ENCODE measurements around the gene NACAD.

Gene NACAD

DNA sequence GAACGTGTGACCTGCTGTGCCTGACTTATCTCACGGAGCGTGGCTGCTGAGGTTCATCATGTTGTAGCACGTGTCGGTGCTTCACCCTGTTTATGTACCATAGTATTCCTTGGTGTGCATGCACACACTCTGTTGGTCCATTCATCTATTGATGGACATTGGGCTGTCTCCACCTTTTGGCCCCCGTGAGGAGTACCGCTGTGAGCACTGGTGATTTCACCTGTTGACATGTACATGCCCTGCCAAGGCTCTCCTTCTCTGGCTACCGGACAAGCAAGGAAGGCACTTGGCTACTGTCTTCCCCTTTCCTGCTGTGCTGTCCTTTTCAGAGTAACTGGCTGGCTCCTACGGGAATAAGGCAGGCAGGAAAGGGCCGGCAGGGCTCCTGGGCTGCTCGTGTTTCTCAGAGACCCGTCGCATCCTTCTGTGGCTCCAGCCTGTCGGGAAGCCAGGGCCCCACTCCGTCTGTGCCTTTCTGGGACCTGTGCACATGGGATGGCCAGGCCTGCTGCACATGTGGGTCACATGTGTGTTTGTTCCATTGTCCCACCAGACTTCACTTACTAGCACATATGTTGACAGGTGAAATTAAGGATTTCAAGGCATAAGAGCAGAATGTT lies 40.5 kb upstream of the NACAD start:
- no peaks in the 10 kb centered on the region for H3K9me3 ChIP-seq (ENCODE audit: low read length)
- H3K27ac ChIP-seq (ENCODE audit: low read depth, low read length, poor library complexity, severe bottlenecking) = no peak overlapping the region
- H3K27me3 ChIP-seq (ENCODE audit: insufficient read depth, low read length) = no peaks in the 10 kb centered on the region; the same call in 1 of the 2 replicates
- H3K4me1 ChIP-seq (ENCODE audit: insufficient read depth, low read length, severe bottlenecking) = no peaks in the 10 kb centered on the region
- no peaks in the 10 kb centered on the region for H3F3A ChIP-seq (ENCODE audit: insufficient read depth, low read length)
- no peak overlapping the region for H2AFZ ChIP-seq (ENCODE audit: low read length)
- no peaks in the 10 kb centered on the region for H3K36me3 ChIP-seq (ENCODE audit: insufficient read depth, low read length)
- TF ChIP-seq, protein P1, sequence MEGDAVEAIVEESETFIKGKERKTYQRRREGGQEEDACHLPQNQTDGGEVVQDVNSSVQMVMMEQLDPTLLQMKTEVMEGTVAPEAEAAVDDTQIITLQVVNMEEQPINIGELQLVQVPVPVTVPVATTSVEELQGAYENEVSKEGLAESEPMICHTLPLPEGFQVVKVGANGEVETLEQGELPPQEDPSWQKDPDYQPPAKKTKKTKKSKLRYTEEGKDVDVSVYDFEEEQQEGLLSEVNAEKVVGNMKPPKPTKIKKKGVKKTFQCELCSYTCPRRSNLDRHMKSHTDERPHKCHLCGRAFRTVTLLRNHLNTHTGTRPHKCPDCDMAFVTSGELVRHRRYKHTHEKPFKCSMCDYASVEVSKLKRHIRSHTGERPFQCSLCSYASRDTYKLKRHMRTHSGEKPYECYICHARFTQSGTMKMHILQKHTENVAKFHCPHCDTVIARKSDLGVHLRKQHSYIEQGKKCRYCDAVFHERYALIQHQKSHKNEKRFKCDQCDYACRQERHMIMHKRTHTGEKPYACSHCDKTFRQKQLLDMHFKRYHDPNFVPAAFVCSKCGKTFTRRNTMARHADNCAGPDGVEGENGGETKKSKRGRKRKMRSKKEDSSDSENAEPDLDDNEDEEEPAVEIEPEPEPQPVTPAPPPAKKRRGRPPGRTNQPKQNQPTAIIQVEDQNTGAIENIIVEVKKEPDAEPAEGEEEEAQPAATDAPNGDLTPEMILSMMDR (IDR thresholded peaks at IDR 0.05; ENCODE audit: low read length) = no peak
- TF ChIP-seq EZH2 (IDR thresholded peaks at IDR 0.05; ENCODE audit: borderline replicate concordance, low read length) = no peak
- H3K79me2 ChIP-seq (ENCODE audit: insufficient read depth, low read length) = no peaks in the 10 kb centered on the region
- no peak overlapping the region for H3K9ac ChIP-seq (ENCODE audit: low read length)
- H3K4me2 ChIP-seq (ENCODE audit: low read length) = no peak overlapping the region
- H3K4me3 ChIP-seq (ENCODE audit: low read depth, low read length, poor library complexity, severe bottlenecking) = no peak overlapping the region
- H3K9me2 ChIP-seq (ENCODE audit: low read depth, low read length) = no peaks in the 10 kb centered on the region
- H4K20me1 ChIP-seq (ENCODE audit: insufficient read depth, low read length) = no peaks in the 10 kb centered on the region

- no peak overlapping the region for H3K4me3 ChIP-seq (ENCODE audit: low read depth, low read length, poor library complexity, severe bottlenecking)
- H3F3A ChIP-seq (ENCODE audit: insufficient read depth, low read length) = no peaks in the 10 kb centered on the region
- no peak overlapping the region for H3K27ac ChIP-seq (ENCODE audit: low read depth, low read length, poor library complexity, severe bottlenecking)
- no peak overlapping the region for H3K4me2 ChIP-seq (ENCODE audit: low read length)
- no peaks in the 10 kb centered on the region for H4K20me1 ChIP-seq (ENCODE audit: insufficient read depth, low read length)
- no peaks in the 10 kb centered on the region for H3K79me2 ChIP-seq (ENCODE audit: insufficient read depth, low read length)
- no peak overlapping the region for H3K9ac ChIP-seq (ENCODE audit: low read length)
- H3K9me3 ChIP-seq (ENCODE audit: low read length) = no peaks in the 10 kb centered on the region
- no peak overlapping the region for H2AFZ ChIP-seq (ENCODE audit: low read length)
- no peaks in the 10 kb centered on the region for H3K4me1 ChIP-seq (ENCODE audit: insufficient read depth, low read length, severe bottlenecking)
- TF ChIP-seq, protein P1 (IDR thresholded peaks at IDR 0.05; ENCODE audit: low read length) = no peak
- TF ChIP-seq EZH2 (IDR thresholded peaks at IDR 0.05; ENCODE audit: borderline replicate concordance, low read length) = no peak
- H3K36me3 ChIP-seq (ENCODE audit: insufficient read depth, low read length) = no peaks in the 10 kb centered on the region
- peaks cover 4% of the 10 kb centered on the region; the same call in 1 of the 2 replicates for H3K27me3 ChIP-seq (ENCODE audit: insufficient read depth, low read length)
- no peaks in the 10 kb centered on the region for H3K9me2 ChIP-seq (ENCODE audit: low read depth, low read length)
Measured at GRCh38 chr7:45126920-45127319, 38.2 kb upstream of the NACAD start.

- Histone ChIP-seq H3K79me2 (ENCODE audit: insufficient read depth, low read length) (no peaks in the 10 kb centered on the region), H3K4me1 (ENCODE audit: insufficient read depth, low read length, severe bottlenecking) (no peaks in the 10 kb centered on the region), H3K9ac (ENCODE audit: low read length) (no peak overlapping the region), H3K27me3 (ENCODE audit: insufficient read depth, low read length) (peaks cover 4% of the 10 kb centered on the region; the same call in 1 of the 2 replicates), H3K36me3 (ENCODE audit: insufficient read depth, low read length) (no peaks in the 10 kb centered on the region), H3K9me2 (ENCODE audit: low read depth, low read length) (no peaks in the 10 kb centered on the region), H3K4me2 (ENCODE audit: low read length) (no peak overlapping the region), H2AFZ (ENCODE audit: low read length) (no peak overlapping the region), H4K20me1 (ENCODE audit: insufficient read depth, low read length) (no peaks in the 10 kb centered on the region), H3K9me3 (ENCODE audit: low read length) (no peaks in the 10 kb centered on the region), H3K4me3 (ENCODE audit: low read depth, low read length, poor library complexity, severe bottlenecking) (no peak overlapping the region), H3K27ac (ENCODE audit: low read depth, low read length, poor library complexity, severe bottlenecking) (no peak overlapping the region), H3F3A (ENCODE audit: insufficient read depth, low read length) (no peaks in the 10 kb centered on the region)
- TF ChIP-seq, protein P1 (IDR thresholded peaks at IDR 0.05; ENCODE audit: low read length) = no peak
- no peak for TF ChIP-seq EZH2 (IDR thresholded peaks at IDR 0.05; ENCODE audit: borderline replicate concordance, low read length)
Measured at GRCh38 chr7:45126201-45126600, 37.4 kb upstream of the NACAD start.

Measured in OCI-LY1 (cell line).